Measurements from ENCODE around the gene CWC25.
"Not testable (repeated sequence)": the region's sequence is repeated elsewhere in the genome, so short reads cannot be mapped to it uniquely, and the experiment has no call there.

CWC25 gene

GRCh38 chr17:38824899-38825761 lies at the start of gene CWC25:
TSS of gene CWC25 (minus strand) at chr17:38825321. CDS start at chr17:38825183, 138 bp downstream.
- H3K27ac ChIP-seq = peak within 1 kb of the TSS; percentile 88
- DNase-seq (ENCODE audit: low read depth, low spot score) = peak; percentile 88

GRCh38 chr17:38873640-38874380 lies 48.7 kb upstream of the CWC25 start:
- no peak for DNase-seq (ENCODE audit: low read depth, low spot score)
- no peak overlapping the region for H3K27ac ChIP-seq

- no peak for DNase-seq (ENCODE audit: low read depth, low spot score)
- peak overlapping the region; percentile 89 for H3K27ac ChIP-seq
Measured at GRCh38 chr17:38872671-38873385, 47.7 kb upstream of the CWC25 start.

- DNase-seq (ENCODE audit: low read depth, low spot score) = no peak
- H3K27ac ChIP-seq = peak overlapping the region; percentile 89
Measured at GRCh38 chr17:38872027-38872511, 46.9 kb upstream of the CWC25 start.

- DNase-seq (ENCODE audit: low read depth, low spot score) = no peak
- H3K27ac ChIP-seq = peak overlapping the region; percentile 89
Measured at GRCh38 chr17:38871247-38872015, 46.3 kb upstream of the CWC25 start.

- no peak for DNase-seq (ENCODE audit: low read depth, low spot score)
- peak overlapping the region; percentile 89 for H3K27ac ChIP-seq
Measured at GRCh38 chr17:38870259-38871165, 45.4 kb upstream of the CWC25 start.

- H3K27ac ChIP-seq = peak within 1 kb of the TSS; percentile 89
- no peak for DNase-seq (ENCODE audit: low read depth, low spot score)
Measured at GRCh38 chr17:38869526-38870258, 44.6 kb upstream of the CWC25 start, which contains the start of gene LASP1. TSS of gene LASP1 (plus strand) at chr17:38870058. CDS start at chr17:38870190, 132 bp downstream.

GRCh38 chr17:38868817-38869525 lies 43.9 kb upstream of the CWC25 start:
- DNase-seq (ENCODE audit: low read depth, low spot score) = no peak
- peak overlapping the region; percentile 89 for H3K27ac ChIP-seq

GRCh38 chr17:38867968-38868816 lies 43.1 kb upstream of the CWC25 start:
- DNase-seq (ENCODE audit: low read depth, low spot score) = no peak
- peak overlapping the region; percentile 89 for H3K27ac ChIP-seq

GRCh38 chr17:38867179-38867967 lies 42.3 kb upstream of the CWC25 start:
- DNase-seq (ENCODE audit: low read depth, low spot score) = no peak
- H3K27ac ChIP-seq = no peak overlapping the region

- peak overlapping the region; percentile 97 for H3K27ac ChIP-seq
- DNase-seq (ENCODE audit: low read depth, low spot score) = no peak
Measured at GRCh38 chr17:38864636-38865398, 39.7 kb upstream of the CWC25 start.

- H3K27ac ChIP-seq = no peak overlapping the region
- DNase-seq (ENCODE audit: low read depth, low spot score) = no peak
Measured at GRCh38 chr17:38861399-38861843, 36.3 kb upstream of the CWC25 start.

GRCh38 chr17:38857271-38857670 lies 32.1 kb upstream of the CWC25 start:
- no peak for DNase-seq (ENCODE audit: low read depth, low spot score)
- H3K27ac ChIP-seq = peak overlapping the region; percentile 20

- DNase-seq (ENCODE audit: low read depth, low spot score) = not testable (repeated sequence)
- peak overlapping the region; percentile 88 for H3K27ac ChIP-seq
Measured at GRCh38 chr17:38855101-38855714, 30.1 kb upstream of the CWC25 start.

All from epithelial cell of prostate (primary cell).